ENCODE data around the gene RGS3. TPM values are rescaled to one million over a fixed set of nuclear protein-coding genes. Genes with fewer than 3 reads are reported as not detected.

Gene RGS3
- total RNA-seq, 1 donor from 2014 or later = 15.0 TPM

- intact Hi-C loops (cut with micrococcal nuclease) = no loop called here
- ATAC-seq (ENCODE audit: low read depth) = no peak
- no peak overlapping the region for H3K4me3 Mint-ChIP-seq
- DNase-seq = no peak
- H3K36me3 Mint-ChIP-seq (ENCODE audit: low read depth) = no peaks in the 10 kb centered on the region
- H3K4me1 Mint-ChIP-seq = no peaks in the 10 kb centered on the region
- peaks cover 12% of the 10 kb centered on the region for H3K27me3 Mint-ChIP-seq
- POLR2A ChIA-PET = no interaction called here
- H3K9me3 Mint-ChIP-seq = no peaks in the 10 kb centered on the region
- CTCF ChIA-PET = no interaction called here
- TF ChIP-seq, protein P1, sequence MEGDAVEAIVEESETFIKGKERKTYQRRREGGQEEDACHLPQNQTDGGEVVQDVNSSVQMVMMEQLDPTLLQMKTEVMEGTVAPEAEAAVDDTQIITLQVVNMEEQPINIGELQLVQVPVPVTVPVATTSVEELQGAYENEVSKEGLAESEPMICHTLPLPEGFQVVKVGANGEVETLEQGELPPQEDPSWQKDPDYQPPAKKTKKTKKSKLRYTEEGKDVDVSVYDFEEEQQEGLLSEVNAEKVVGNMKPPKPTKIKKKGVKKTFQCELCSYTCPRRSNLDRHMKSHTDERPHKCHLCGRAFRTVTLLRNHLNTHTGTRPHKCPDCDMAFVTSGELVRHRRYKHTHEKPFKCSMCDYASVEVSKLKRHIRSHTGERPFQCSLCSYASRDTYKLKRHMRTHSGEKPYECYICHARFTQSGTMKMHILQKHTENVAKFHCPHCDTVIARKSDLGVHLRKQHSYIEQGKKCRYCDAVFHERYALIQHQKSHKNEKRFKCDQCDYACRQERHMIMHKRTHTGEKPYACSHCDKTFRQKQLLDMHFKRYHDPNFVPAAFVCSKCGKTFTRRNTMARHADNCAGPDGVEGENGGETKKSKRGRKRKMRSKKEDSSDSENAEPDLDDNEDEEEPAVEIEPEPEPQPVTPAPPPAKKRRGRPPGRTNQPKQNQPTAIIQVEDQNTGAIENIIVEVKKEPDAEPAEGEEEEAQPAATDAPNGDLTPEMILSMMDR (IDR thresholded peaks at IDR 0.05) = no peak
- no peak overlapping the region for H3K27ac Mint-ChIP-seq
Observed at GRCh38 chr9:113631137-113631765, 167.7 kb downstream of the RGS3 start.

DNA sequence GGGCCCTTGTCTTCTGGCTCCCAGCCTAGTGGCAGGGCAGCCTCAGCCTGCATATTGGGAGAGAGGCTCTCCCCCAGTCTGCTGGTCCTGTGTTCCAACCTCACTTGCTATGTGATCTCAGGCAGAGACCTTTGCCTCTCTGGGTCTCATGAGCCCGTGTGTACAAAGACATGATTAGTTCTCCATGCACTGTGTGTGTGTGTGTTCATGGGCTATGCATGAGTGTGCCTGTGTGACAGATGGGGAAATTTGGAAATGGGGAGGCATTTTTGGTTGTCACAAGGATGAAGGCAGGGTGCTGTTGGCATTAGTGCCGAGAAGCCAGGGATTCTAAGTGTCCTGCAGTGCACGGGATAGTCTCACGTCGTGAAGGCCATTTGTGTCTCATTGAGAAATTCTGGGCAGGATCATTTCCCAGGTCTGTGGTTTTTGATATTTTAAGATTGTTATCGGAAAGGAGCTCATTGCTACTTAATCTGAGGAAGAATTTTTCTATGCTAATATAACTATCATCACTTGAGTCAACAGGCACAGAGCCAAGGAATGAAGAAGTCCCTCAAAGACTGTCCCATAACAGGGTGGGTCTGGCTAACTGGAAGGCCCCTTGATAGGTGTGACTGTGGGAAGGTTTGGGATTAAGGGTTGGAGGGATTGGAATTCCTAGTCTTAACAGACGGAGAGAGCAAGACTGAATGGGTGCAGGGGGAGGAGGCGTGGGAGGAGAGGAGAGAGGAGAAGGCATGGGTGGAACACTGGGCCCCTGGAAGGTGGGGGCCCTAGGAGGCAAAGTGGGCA, 168.5 kb downstream of the RGS3 start:
- DNase-seq (no peak), ATAC-seq (ENCODE audit: low read depth) (no peak)
- Mint-ChIP-seq H3K9me3 (no peaks in the 10 kb centered on the region), H3K27me3 (peaks cover 17% of the 10 kb centered on the region), H3K4me3 (no peak overlapping the region), H3K27ac (no peak overlapping the region), H3K4me1 (no peaks in the 10 kb centered on the region), H3K36me3 (ENCODE audit: low read depth) (no peaks in the 10 kb centered on the region)
- CTCF ChIA-PET = no interaction called here
- intact Hi-C loops (cut with micrococcal nuclease) = no loop called here
- POLR2A ChIA-PET = no interaction called here
- TF ChIP-seq, protein P1 (IDR thresholded peaks at IDR 0.05) = no peak

DNA sequence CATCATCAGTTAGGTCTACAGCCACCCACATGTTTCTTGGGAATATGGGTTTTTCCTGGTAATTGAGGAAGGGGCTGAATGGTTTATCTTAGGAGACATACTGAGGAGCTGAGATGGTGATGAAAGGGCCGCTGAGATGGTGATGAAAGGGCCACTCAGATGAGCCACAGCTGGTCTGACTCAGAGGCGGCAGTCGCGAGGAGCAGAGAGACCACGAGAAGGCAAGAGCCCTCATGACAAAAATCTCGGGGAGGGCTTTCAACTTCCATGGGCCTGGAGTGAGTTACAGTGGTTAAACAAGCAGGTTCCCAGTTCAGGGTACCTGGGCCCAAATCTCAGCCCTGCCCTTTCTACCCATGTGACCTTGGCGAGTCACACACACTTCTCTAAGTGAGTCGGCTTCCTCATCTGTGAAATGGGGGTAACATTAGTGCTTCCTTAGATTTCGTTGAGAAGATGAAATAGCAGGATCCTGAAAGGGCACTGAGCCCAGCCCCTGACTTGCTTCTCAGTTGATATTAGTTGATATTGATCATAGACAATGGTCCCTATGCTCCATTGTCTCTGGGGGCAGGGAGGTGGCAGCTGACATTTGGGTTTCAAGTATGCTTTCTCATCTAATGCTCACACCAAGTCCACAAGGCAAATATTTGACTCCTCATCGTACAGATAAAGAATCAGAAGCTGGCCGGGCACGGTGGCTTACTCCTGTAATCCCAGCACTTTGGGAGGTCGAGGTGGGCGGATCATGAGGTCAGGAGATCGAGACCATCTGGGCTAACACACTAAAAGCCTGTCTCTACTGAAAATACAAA, 169.5 kb downstream of the RGS3 start:
- no peak for DNase-seq
- Mint-ChIP-seq H3K4me1 (no peaks in the 10 kb centered on the region), H3K36me3 (ENCODE audit: low read depth) (no peaks in the 10 kb centered on the region), H3K9me3 (no peaks in the 10 kb centered on the region), H3K27ac (no peak overlapping the region), H3K4me3 (no peak overlapping the region), H3K27me3 (peaks cover 17% of the 10 kb centered on the region)
- TF ChIP-seq, protein P1 (IDR thresholded peaks at IDR 0.05) = no peak
- ATAC-seq (ENCODE audit: low read depth) = no peak
- intact Hi-C loops (cut with micrococcal nuclease) = no loop called here
- ChIA-PET CTCF (no interaction called here), POLR2A (no interaction called here)

GRCh38 chr9:113633782-113634595, 170.5 kb downstream of the RGS3 start:
- CTCF ChIA-PET = no interaction called here
- Mint-ChIP-seq H3K36me3 (ENCODE audit: low read depth) (no peaks in the 10 kb centered on the region), H3K4me1 (no peaks in the 10 kb centered on the region), H3K4me3 (no peak overlapping the region), H3K27ac (no peak overlapping the region), H3K9me3 (no peaks in the 10 kb centered on the region), H3K27me3 (peaks cover 13% of the 10 kb centered on the region)
- ATAC-seq (ENCODE audit: low read depth) (no peak), DNase-seq (peak; percentile 6)
- POLR2A ChIA-PET = interaction anchor here (0.6 kb wide), 1 partner anchor 21 kb away, joined by 3 read pairs; no protein-coding TSS in a partner anchor
- TF ChIP-seq, protein P1 (IDR thresholded peaks at IDR 0.05) = no peak
- intact Hi-C loops (cut with micrococcal nuclease) = no loop called here

Measured in activated B cell treated with CpG ODN at 0.5 μM for 24 hours (primary cell).